Measurements from ENCODE around the gene FIP1L1.

Gene FIP1L1

DNA sequence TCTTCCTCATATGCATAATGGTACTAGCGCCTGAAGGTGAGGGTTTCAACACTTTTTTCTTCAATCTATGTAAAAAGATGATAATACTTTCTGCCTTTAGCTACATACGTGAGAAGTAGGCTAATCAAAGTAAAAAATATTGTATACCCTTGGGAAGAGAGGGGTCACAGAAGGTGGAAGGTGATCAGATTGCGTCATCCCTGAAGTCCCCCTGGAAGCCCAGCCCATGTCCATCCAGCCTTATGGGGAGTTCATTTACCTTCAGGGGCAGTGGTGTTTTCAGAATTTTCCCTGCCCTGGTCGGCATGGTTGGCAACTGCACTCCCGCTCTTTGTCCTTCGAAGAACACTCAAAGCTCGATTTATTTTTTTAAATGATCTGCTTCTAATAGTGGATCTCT lies 129.6 kb downstream of the FIP1L1 start:
- DNase-seq, result no peak

- DNase-seq, result no peak
These were observed 130.3 kb downstream of the FIP1L1 start for GRCh38 chr4:53507671-53508286.

DNA sequence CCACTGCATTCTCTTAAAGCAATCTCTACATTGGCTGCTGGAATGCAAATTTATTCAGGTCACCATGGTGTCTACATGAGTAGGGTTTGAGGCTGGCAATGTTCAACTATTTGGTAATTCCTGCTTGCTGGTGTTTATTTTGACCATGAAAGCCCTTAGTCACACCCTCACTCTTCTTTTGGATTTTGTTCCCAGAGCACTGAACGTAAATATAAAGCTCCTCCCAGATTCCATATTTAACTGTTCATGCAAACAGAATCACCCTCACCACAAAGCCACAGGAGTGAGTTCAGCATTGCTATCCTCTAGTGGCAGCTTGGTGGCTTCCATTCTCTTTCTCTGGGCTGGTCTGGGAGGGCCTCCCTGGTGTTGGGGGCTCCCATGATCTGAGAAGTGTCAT lies 131.0 kb downstream of the FIP1L1 start:
- no peak for DNase-seq

DNA sequence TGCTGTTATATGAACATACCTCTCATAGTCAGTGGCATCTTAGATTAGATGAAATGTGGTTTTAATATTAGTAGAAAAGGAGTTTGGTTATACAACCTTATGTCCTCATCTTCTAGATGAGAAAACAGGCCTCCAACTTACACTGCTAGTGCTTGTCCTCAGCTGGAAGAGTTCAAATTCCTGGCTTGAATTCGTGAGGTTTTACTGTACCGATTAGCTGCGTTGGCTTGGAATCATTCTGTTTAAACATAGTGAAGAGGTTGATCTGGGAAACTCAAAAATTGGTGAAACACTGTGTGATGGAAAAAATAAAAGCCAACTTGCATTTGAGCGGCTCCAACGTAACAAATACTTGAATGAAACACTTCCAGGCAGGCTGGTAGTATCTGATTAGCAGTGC lies 132.9 kb downstream of the FIP1L1 start:
- no peak for DNase-seq
